ENCODE data around the gene ZNF311.

DNA sequence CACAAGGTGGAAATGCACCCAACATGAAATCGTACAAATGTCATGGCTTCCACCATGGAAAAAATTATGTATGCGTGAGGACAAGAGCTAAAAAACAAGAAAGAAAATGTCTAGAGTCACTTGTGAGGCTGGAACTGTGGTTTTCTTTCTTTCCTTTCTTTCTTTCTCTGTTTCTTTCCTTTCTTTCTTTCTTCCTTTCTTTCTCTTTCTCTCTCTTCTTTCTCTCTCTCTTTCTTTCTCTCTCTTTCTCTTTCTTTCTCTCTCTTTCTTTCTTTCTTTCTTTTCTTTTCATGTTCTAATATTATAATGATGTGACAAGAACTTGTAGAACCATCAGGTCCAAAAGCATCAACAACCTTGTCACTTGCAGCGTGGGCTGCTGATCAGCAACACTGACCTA, 28.4 kb downstream of the ZNF311 start:
- TF ChIP-seq, protein P1, sequence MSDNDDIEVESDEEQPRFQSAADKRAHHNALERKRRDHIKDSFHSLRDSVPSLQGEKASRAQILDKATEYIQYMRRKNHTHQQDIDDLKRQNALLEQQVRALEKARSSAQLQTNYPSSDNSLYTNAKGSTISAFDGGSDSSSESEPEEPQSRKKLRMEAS (IDR thresholded peaks at IDR 0.05; ENCODE audit: low read depth, low read length) = no peak
- no peak for TF ChIP-seq POLR2A (IDR thresholded peaks at IDR 0.05; ENCODE audit: extremely low read depth, insufficient read length)
- TF ChIP-seq, protein P2, sequence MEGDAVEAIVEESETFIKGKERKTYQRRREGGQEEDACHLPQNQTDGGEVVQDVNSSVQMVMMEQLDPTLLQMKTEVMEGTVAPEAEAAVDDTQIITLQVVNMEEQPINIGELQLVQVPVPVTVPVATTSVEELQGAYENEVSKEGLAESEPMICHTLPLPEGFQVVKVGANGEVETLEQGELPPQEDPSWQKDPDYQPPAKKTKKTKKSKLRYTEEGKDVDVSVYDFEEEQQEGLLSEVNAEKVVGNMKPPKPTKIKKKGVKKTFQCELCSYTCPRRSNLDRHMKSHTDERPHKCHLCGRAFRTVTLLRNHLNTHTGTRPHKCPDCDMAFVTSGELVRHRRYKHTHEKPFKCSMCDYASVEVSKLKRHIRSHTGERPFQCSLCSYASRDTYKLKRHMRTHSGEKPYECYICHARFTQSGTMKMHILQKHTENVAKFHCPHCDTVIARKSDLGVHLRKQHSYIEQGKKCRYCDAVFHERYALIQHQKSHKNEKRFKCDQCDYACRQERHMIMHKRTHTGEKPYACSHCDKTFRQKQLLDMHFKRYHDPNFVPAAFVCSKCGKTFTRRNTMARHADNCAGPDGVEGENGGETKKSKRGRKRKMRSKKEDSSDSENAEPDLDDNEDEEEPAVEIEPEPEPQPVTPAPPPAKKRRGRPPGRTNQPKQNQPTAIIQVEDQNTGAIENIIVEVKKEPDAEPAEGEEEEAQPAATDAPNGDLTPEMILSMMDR (IDR thresholded peaks at IDR 0.05; ENCODE audit: low read depth, low read length) = no peak
